HCT116 (cell line): ENCODE results near the gene PRICKLE1. TPM values are rescaled to one million over a fixed set of nuclear protein-coding genes. Genes with fewer than 3 reads are reported as not detected.

Experiments
- ATAC-seq: fragments of 200-7000 bp; cut with Tn5 transposase; 2 replicates; pipeline ENCODE4 v1.9.1; 2020; ENCODE audit warnings: mild to moderate bottlenecking, moderate library complexity
- BruUV-seq: library from RNA; stranded (reverse); fragments of 400-500 nt; replicated peaks from 2 replicates; lab custom pipeline; 2021; lab: Mats Ljungman, UMichigan
- CTCF ChIA-PET: fragments of 300-600 bp; sonication (Branson Sonifier 250); formaldehyde crosslinking; loops from one replicate; lab custom pipeline; 2021; ENCODE audit warnings: antibody characterized with exemption; lab: Charles Lee
- POLR2A ChIA-PET: fragments of 300-600, 350-600 bp; sonication (Branson Sonifier 250); formaldehyde crosslinking; loops from one replicate; lab custom pipeline; 2021; ENCODE audit warnings: antibody characterized with exemption; lab: Charles Lee
- RAD21 ChIA-PET, 2 experiments: fragments of 300-600 bp; sonication (Branson Sonifier 250); formaldehyde crosslinking; loops; one replicate each; lab custom pipeline; 2023; ENCODE audit warnings: low total read pairs in 2 of 2; ENCODE audit not compliant: uncharacterized antibody in 2 of 2, unreplicated experiment in 2 of 2, low non-redundant PET in 1 of 2; lab: Charles Lee
- DNase-seq: peaks from one replicate; pipeline ENCODE4 v3.0.0-alpha.2; 2010; ENCODE audit warnings: low read depth, low spot score
- H2AFZ ChIP-seq: fragments of 200-600 bp; shearing (Covaris generic), sonication (generic); 2 replicates; pipeline ENCODE4 v1.6.1; 2017; ENCODE audit warnings: low read depth, mixed run types, mixed read lengths, antibody characterized with exemption, low read length; ENCODE audit not compliant: poor library complexity, severe bottlenecking
- H3K27ac ChIP-seq: 2 replicates; pipeline ENCODE4 v1.5.1; 2012; ENCODE audit warnings: low read depth, low read length
- H3K27me3 ChIP-seq: fragments of 200-600 bp; sonication (generic); 2 replicates; pipeline ENCODE4 v1.6.1; 2016; ENCODE audit warnings: mixed run types, low read length, mixed read lengths; ENCODE audit not compliant: insufficient read depth
- H3K36me3 ChIP-seq, 2 experiments: fragments of 200-500 bp in 1 of 2; fragments of 200-600 bp in 1 of 2; sonication (Bioruptor generic) in 1 of 2; sonication (generic) in 1 of 2; 2 replicates each; pipeline versions ENCODE4 v1.5.1 to v1.6.1; 2014 to 2016; ENCODE audit warnings: low read length in 2 of 2, inconsistent platforms in 1 of 2, mixed read lengths in 1 of 2, mixed run types in 1 of 2; ENCODE audit not compliant: insufficient read depth in 2 of 2, control insufficient read depth in 1 of 2
- H3K4me1 ChIP-seq, 2 experiments: fragments of 200-600 bp in 1 of 2; sonication (generic) in 1 of 2; 2 replicates each; pipeline versions ENCODE4 v1.5.1 to v1.6.1; 2012 to 2017; ENCODE audit warnings: low read length in 2 of 2, inconsistent platforms in 1 of 2, mild to moderate bottlenecking in 1 of 2, mixed read lengths in 1 of 2, mixed run types in 1 of 2, moderate library complexity in 1 of 2; ENCODE audit not compliant: insufficient read depth in 2 of 2, control insufficient read depth in 1 of 2
- H3K4me2 ChIP-seq: fragments of 200-600 bp; sonication (generic); 2 replicates; pipeline ENCODE4 v1.6.1; 2017; ENCODE audit warnings: mixed run types, low read length, mixed read lengths
- H3K4me3 ChIP-seq, 2 experiments: fragments of 200-600 bp in 1 of 2; sonication (generic) in 1 of 2; replicated peaks in 1 of 2; 2 replicates each; pipeline ENCODE4 v1.5.1; 2011 to 2016; ENCODE audit warnings: low read length in 2 of 2, control low read depth in 1 of 2, low read depth in 1 of 2, mild to moderate bottlenecking in 1 of 2, mixed read lengths in 1 of 2, mixed run types in 1 of 2
- H3K79me2 ChIP-seq: fragments of 200-600 bp; sonication (generic); 2 replicates; pipeline ENCODE4 v1.6.1; 2017; ENCODE audit warnings: mild to moderate bottlenecking, mixed run types, low read length, moderate library complexity, mixed read lengths; ENCODE audit not compliant: insufficient read depth
- H3K9ac ChIP-seq: fragments of 200-600 bp; sonication (generic); 2 replicates; pipeline ENCODE4 v1.6.1; 2016; ENCODE audit warnings: low read length, mixed read lengths
- H3K9me2 ChIP-seq: fragments of 200-600 bp; sonication (generic), shearing (Covaris generic); 2 replicates; pipeline ENCODE4 v1.6.1; 2017; ENCODE audit warnings: mixed run types, mild to moderate bottlenecking, moderate library complexity; ENCODE audit not compliant: insufficient read depth
- H3K9me3 ChIP-seq, 2 experiments: fragments of 200-500 bp in 1 of 2; fragments of 200-600 bp in 1 of 2; sonication (Bioruptor generic) in 1 of 2; sonication (generic) in 1 of 2; 2 replicates each; pipeline ENCODE4 v1.6.1; 2014 to 2017; ENCODE audit warnings: low read length in 2 of 2, mixed read lengths in 2 of 2, inconsistent platforms in 1 of 2, low read depth in 1 of 2, mild to moderate bottlenecking in 1 of 2, mixed run types in 1 of 2, moderate library complexity in 1 of 2; ENCODE audit not compliant: control insufficient read depth in 1 of 2, insufficient read depth in 1 of 2
- H4K20me1 ChIP-seq: fragments of 200-600 bp; sonication (generic), shearing (Covaris generic); 2 replicates; pipeline ENCODE4 v1.6.1; 2017; ENCODE audit warnings: mixed run types, mild to moderate bottlenecking, moderate library complexity; ENCODE audit not compliant: insufficient read depth
- CBX3 ChIP-seq: IDR thresholded peaks from 2 replicates; pipeline ENCODE4 v1.6.1; 2012; ENCODE audit warnings: low read depth
- EGR1 ChIP-seq: IDR thresholded peaks from 2 replicates; pipeline ENCODE4 v1.6.1; 2012; ENCODE audit warnings: low read depth
- ELF1 ChIP-seq: IDR thresholded peaks from 2 replicates; pipeline ENCODE4 v1.6.1; 2012; ENCODE audit warnings: low read depth, borderline replicate concordance
- EZH2phosphoT487 ChIP-seq: fragments of 200-600 bp; IDR thresholded peaks from 2 replicates; pipeline ENCODE4 v1.6.1; 2018; ENCODE audit warnings: antibody characterized with exemption, borderline replicate concordance
- FOSL1 ChIP-seq: IDR thresholded peaks from 2 replicates; pipeline ENCODE4 v1.6.1; 2012; ENCODE audit warnings: low read depth
- REST ChIP-seq: IDR thresholded peaks from 2 replicates; pipeline ENCODE4 v1.6.1; 2012; ENCODE audit warnings: low read depth
- SIN3A ChIP-seq: IDR thresholded peaks from 2 replicates; pipeline ENCODE4 v1.6.1; 2012; ENCODE audit warnings: low read depth
- SP1 ChIP-seq: IDR thresholded peaks from 2 replicates; pipeline ENCODE4 v1.6.1; 2012; ENCODE audit warnings: low read depth
- TCF7L2 ChIP-seq: IDR thresholded peaks from 2 replicates; pipeline ENCODE4 v1.7.0; 2011; ENCODE audit warnings: borderline replicate concordance, inconsistent platforms; ENCODE audit not compliant: insufficient read depth, insufficient read length; ENCODE audit errors: extremely low read depth
- ZBTB33 ChIP-seq: IDR thresholded peaks from 2 replicates; pipeline ENCODE4 v1.6.1; 2011; ENCODE audit warnings: mild to moderate bottlenecking, low read length, moderate library complexity; ENCODE audit not compliant: insufficient replicate concordance; ENCODE audit errors: extremely low read depth
- ZFX ChIP-seq: fragments of 450-650 bp; IDR thresholded peaks from 2 replicates; pipeline ENCODE4 v1.6.1; 2017
- intact Hi-C: fragments of 100-400 bp; cut with micrococcal nuclease; formaldehyde crosslinking; loops from 2 replicates; pipeline ENCODE4 v1.10.0; 2022
- total RNA-seq: library from RNA; stranded (reverse); gene quantifications from one replicate; pipeline ENCODE4 v1.2.1, GENCODE V29; 2021; ENCODE audit not compliant: unreplicated experiment
- TF ChIP-seq, protein P1 (sequence below): IDR thresholded peaks from 2 replicates; pipeline ENCODE4 v1.6.1; 2012
- TF ChIP-seq, protein P2 (sequence below), 3 experiments: fragments of 200-600 bp in 1 of 3; sonication (generic) in 1 of 3; IDR thresholded peaks in 2 of 3; conservative IDR thresholded peaks in 1 of 3; 2 replicates each; pipeline ENCODE4 v1.5.1; 2012 to 2017; ENCODE audit warnings: low read depth in 2 of 3, low read length in 2 of 3, antibody characterized with exemption in 1 of 3, borderline replicate concordance in 1 of 3, control low read depth in 1 of 3, mild to moderate bottlenecking in 1 of 3, mixed read lengths in 1 of 3, mixed run types in 1 of 3, moderate library complexity in 1 of 3; ENCODE audit not compliant: insufficient read depth in 1 of 3

Gene PRICKLE1
- total RNA-seq, 1 experiment from 2014 or later: 1.3 TPM

- no peak overlapping the region for H3K9ac ChIP-seq
- no peaks in the 10 kb centered on the region for H3K79me2 ChIP-seq
- no peaks in the 10 kb centered on the region for H3K27me3 ChIP-seq
- no peaks in the 10 kb centered on the region for H3K9me2 ChIP-seq
- no peaks in the 10 kb centered on the region for H3K4me1 ChIP-seq
- CTCF ChIA-PET: no interaction called here
- no peak overlapping the region for H3K27ac ChIP-seq
- no peak for ATAC-seq
- no peak overlapping the region for H3K4me2 ChIP-seq
- no peak for DNase-seq
- TF ChIP-seq CBX3 (no peak), TCF7L2 (no peak), REST (no peak), SP1 (no peak), SIN3A (no peak), EZH2phosphoT487 (no peak), EGR1 (no peak), ZBTB33 (no peak), FOSL1 (no peak), ELF1 (no peak), ZFX (no peak)
- TF ChIP-seq, protein P1, sequence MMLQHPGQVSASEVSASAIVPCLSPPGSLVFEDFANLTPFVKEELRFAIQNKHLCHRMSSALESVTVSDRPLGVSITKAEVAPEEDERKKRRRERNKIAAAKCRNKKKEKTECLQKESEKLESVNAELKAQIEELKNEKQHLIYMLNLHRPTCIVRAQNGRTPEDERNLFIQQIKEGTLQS: no peak
- TF ChIP-seq, protein P2, sequence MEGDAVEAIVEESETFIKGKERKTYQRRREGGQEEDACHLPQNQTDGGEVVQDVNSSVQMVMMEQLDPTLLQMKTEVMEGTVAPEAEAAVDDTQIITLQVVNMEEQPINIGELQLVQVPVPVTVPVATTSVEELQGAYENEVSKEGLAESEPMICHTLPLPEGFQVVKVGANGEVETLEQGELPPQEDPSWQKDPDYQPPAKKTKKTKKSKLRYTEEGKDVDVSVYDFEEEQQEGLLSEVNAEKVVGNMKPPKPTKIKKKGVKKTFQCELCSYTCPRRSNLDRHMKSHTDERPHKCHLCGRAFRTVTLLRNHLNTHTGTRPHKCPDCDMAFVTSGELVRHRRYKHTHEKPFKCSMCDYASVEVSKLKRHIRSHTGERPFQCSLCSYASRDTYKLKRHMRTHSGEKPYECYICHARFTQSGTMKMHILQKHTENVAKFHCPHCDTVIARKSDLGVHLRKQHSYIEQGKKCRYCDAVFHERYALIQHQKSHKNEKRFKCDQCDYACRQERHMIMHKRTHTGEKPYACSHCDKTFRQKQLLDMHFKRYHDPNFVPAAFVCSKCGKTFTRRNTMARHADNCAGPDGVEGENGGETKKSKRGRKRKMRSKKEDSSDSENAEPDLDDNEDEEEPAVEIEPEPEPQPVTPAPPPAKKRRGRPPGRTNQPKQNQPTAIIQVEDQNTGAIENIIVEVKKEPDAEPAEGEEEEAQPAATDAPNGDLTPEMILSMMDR (IDR thresholded peaks at IDR 0.05 in 2 of 3, conservative IDR thresholded peaks at IDR 0.05 in 1 of 3; ENCODE audit: borderline replicate concordance in 1 of 3, insufficient read depth in 1 of 3, low read depth in 2 of 3, low read length in 2 of 3): no peak
- TF ChIP-seq, all 23 proteins: peak for 0
- intact Hi-C loops: no loop called here
- Histone ChIP-seq H4K20me1 (no peaks in the 10 kb centered on the region), H3K36me3 (no peaks in the 10 kb centered on the region), H2AFZ (no peak overlapping the region), H3K9me3 (no peaks in the 10 kb centered on the region), H3K4me3 (no peak overlapping the region)
- BruUV-seq: no TSS peak
- POLR2A ChIA-PET: no interaction called here
- RAD21 ChIA-PET: no interaction called here
These were observed 90.8 kb downstream of the PRICKLE1 start for GRCh38 chr12:42498549-42499247.
